Breast epithelium (tissue), 4 donors: ENCODE measurements around the gene SMAD7. TPM values are rescaled to one million over a fixed set of nuclear protein-coding genes. Genes with fewer than 3 reads are reported as not detected.

Experiments used
- DNase-seq, 2 donors: peaks; one replicate each; pipeline ENCODE4 v3.0.0-alpha.2; 2019; ENCODE audit warnings: low spot score in 2 of 2
- H3K27ac ChIP-seq, 2 donors: fragments of 200-600 bp; sonication (generic) in 1 of 2; one replicate each; pipeline ENCODE4 v1.5.1; 2016 to 2019; ENCODE audit warnings: mild to moderate bottlenecking in 1 of 2
- H3K27me3 ChIP-seq, 2 donors: fragments of 200-600 bp; sonication (generic) in 1 of 2; one replicate each; pipeline versions ENCODE4 v1.5.1 to v1.6.0; 2017 to 2019; ENCODE audit warnings: control low read depth in 1 of 2, mild to moderate bottlenecking in 1 of 2
- H3K36me3 ChIP-seq: fragments of 200-600 bp; one replicate; pipeline ENCODE4 v1.5.1; 2019
- H3K4me1 ChIP-seq, 2 donors: fragments of 200-600 bp; sonication (generic); one replicate each; pipeline ENCODE4 v1.5.1; 2016 to 2019; ENCODE audit warnings: control low read depth in 1 of 2
- H3K4me3 ChIP-seq, 3 donors: fragments of 200-600 bp; sonication (generic); 1 replicate in 2 of 3; 2 replicates in 1 of 3; pipeline ENCODE4 v1.5.1; 2016 to 2019; ENCODE audit warnings: mild to moderate bottlenecking in 3 of 3, moderate library complexity in 2 of 3
- H3K9me3 ChIP-seq, 2 donors: fragments of 200-600 bp; sonication (generic) in 1 of 2; one replicate each; pipeline ENCODE4 v1.5.1; 2016 to 2019; ENCODE audit warnings: control low read depth in 1 of 2
- CTCF ChIP-seq, 3 donors: fragments of 450-650 bp; IDR thresholded peaks; one replicate each; pipeline ENCODE4 v1.5.1; 2016 to 2017; ENCODE audit warnings: antibody characterized with exemption in 3 of 3, mild to moderate bottlenecking in 3 of 3, moderate library complexity in 3 of 3
- POLR2A ChIP-seq: fragments of 450-650 bp; IDR thresholded peaks from one replicate; pipeline ENCODE4 v1.6.1; 2016; ENCODE audit warnings: antibody characterized with exemption, mild to moderate bottlenecking, moderate library complexity
- POLR2AphosphoS5 ChIP-seq, 3 donors: sonication (generic); formaldehyde crosslinking; IDR thresholded peaks; one replicate each; pipeline ENCODE4 v1.6.1; 2017; ENCODE audit warnings: antibody characterized with exemption in 3 of 3
- intact Hi-C: fragments of 100-400 bp; cut with DNase I; formaldehyde crosslinking; loops from one replicate; pipeline ENCODE4 v1.15.1; 2023; ENCODE audit warnings: low total_unique reads
- total RNA-seq, 3 donors: library from RNA; depleted of rRNA; stranded (reverse); fragments of >200 nt; gene quantifications; one replicate each; pipeline ENCODE4 v1.1.0, GENCODE V29; 2016

Gene SMAD7
- total RNA-seq, 3 donors from 2014 or later = 17.4 to 21.2 (median 20.6) TPM

- intact Hi-C loops = no loop called here
- Histone ChIP-seq H3K27ac (no peak overlapping the region), H3K4me3 (no peak overlapping the region), H3K4me1 (no peaks in the 10 kb centered on the region), H3K9me3 (no peaks in the 10 kb centered on the region), H3K36me3 (no peaks in the 10 kb centered on the region), H3K27me3 (no peaks in the 10 kb centered on the region)
- no peak for DNase-seq
- TF ChIP-seq POLR2AphosphoS5 (IDR thresholded peaks at IDR 0.05) (no peak), CTCF (IDR thresholded peaks at IDR 0.05) (no peak), POLR2A (no peak)
Measured at GRCh38 chr18:48887905-48888772, 62.6 kb downstream of the SMAD7 start.

GRCh38 chr18:48887294-48887904 lies 63.4 kb downstream of the SMAD7 start:
- Histone ChIP-seq H3K36me3 (no peaks in the 10 kb centered on the region), H3K4me1 (no peaks in the 10 kb centered on the region), H3K27ac (no peak overlapping the region), H3K27me3 (no peaks in the 10 kb centered on the region), H3K4me3 (no peak overlapping the region), H3K9me3 (no peaks in the 10 kb centered on the region)
- TF ChIP-seq CTCF (IDR thresholded peaks at IDR 0.05) (no peak), POLR2AphosphoS5 (IDR thresholded peaks at IDR 0.05) (no peak), POLR2A (no peak)
- intact Hi-C loops = no loop called here
- DNase-seq = no peak

- DNase-seq = no peak
- H3K27ac ChIP-seq = no peak overlapping the region
- no peaks in the 10 kb centered on the region for H3K27me3 ChIP-seq
- no peaks in the 10 kb centered on the region for H3K9me3 ChIP-seq
- no peaks in the 10 kb centered on the region for H3K36me3 ChIP-seq
- no peaks in the 10 kb centered on the region for H3K4me1 ChIP-seq
- H3K4me3 ChIP-seq = no peak overlapping the region
- intact Hi-C loops = no loop called here
- TF ChIP-seq CTCF (IDR thresholded peaks at IDR 0.05) (no peak), POLR2AphosphoS5 (IDR thresholded peaks at IDR 0.05) (no peak), POLR2A (no peak)
Measured at GRCh38 chr18:48886520-48887293, 64.1 kb downstream of the SMAD7 start.

GRCh38 chr18:48885924-48886400 lies 64.8 kb downstream of the SMAD7 start:
- no peak for DNase-seq
- Histone ChIP-seq H3K4me1 (no peaks in the 10 kb centered on the region), H3K27ac (no peak overlapping the region)

More at GRCh38 chr18:48885924-48886400, 64.8 kb downstream of the SMAD7 start:
- intact Hi-C loops = no loop called here
- Histone ChIP-seq H3K4me3 (no peak overlapping the region), H3K9me3 (no peaks in the 10 kb centered on the region), H3K36me3 (no peaks in the 10 kb centered on the region), H3K27me3 (no peaks in the 10 kb centered on the region)
- TF ChIP-seq POLR2A (no peak), CTCF (IDR thresholded peaks at IDR 0.05) (no peak), POLR2AphosphoS5 (IDR thresholded peaks at IDR 0.05) (no peak)
